SK-N-MC (cell line): ENCODE data around the gene DLGAP5.

ENCODE experiments used
- DNase-seq: peaks from one replicate; pipeline ENCODE4 v3.0.0-alpha.2; 2011; ENCODE audit warnings: low read depth, low spot score
- H3K27ac ChIP-seq: fragments of 200-600 bp; sonication (generic); 2 replicates; pipeline ENCODE4 v1.5.1; 2016; ENCODE audit warnings: mixed run types
- H3K36me3 ChIP-seq: fragments of 200-600 bp; sonication (generic); 2 replicates; pipeline ENCODE4 v1.6.1; 2017; ENCODE audit warnings: antibody characterized with exemption, low read length, mixed read lengths; ENCODE audit not compliant: insufficient read depth
- H3K4me3 ChIP-seq: fragments of 200-600 bp; sonication (generic); 2 replicates; pipeline ENCODE4 v1.5.1; 2016
- H3K9ac ChIP-seq: fragments of 200-600 bp; sonication (generic); 2 replicates; pipeline ENCODE4 v1.8.0; 2017; ENCODE audit warnings: mixed run types, mixed read lengths; ENCODE audit not compliant: insufficient read length
- H3K9me3 ChIP-seq: fragments of 200-600 bp; sonication (generic); 2 replicates; pipeline ENCODE4 v1.6.1; 2017; ENCODE audit warnings: low read depth, mild to moderate bottlenecking, antibody characterized with exemption, low read length, moderate library complexity, mixed read lengths
- EZH2 ChIP-seq: fragments of 200-600 bp; sonication (generic); IDR thresholded peaks from one replicate; pipeline ENCODE4 v1.6.1; 2017; ENCODE audit warnings: antibody characterized with exemption
- FOXP2 ChIP-seq: optimal IDR thresholded peaks from 2 replicates; pipeline ENCODE3; 2011; ENCODE audit warnings: mild to moderate bottlenecking, moderate library complexity; ENCODE audit not compliant: insufficient read depth; ENCODE audit errors: extremely low read length, control extremely low read depth
- POLR2AphosphoS5 ChIP-seq: IDR thresholded peaks from 2 replicates; pipeline ENCODE4 v1.6.1; 2012; ENCODE audit warnings: mild to moderate bottlenecking, low read depth, low read length, borderline replicate concordance

DLGAP5 gene

DNA sequence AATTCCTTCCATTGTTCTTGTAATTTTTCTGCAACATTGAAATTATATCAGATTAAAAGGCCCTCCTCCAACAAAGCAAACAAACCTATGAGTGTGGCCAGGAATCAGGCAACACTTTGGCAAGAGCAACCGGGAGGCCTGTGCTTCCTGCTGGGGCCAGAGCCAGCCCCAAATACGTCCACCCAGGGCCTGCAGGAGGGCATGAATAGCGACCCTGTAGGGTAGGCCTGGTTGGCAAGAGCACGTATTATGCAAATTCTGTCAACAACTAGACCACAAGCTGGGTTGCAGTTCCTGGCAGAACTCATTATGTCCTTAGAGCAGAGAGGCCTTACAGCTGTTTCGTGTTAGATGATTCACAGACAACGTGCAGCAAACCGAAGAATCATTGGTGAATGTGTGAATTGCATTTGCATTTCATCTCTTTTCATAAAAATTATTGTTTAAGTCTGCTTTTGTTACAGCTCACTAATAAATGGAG lies 89.2 kb downstream of the DLGAP5 start:
- H3K27ac ChIP-seq = peak overlapping the region; percentile 99
- TF ChIP-seq POLR2AphosphoS5 (peak; percentile 76), FOXP2 (peak; percentile 99), EZH2 (no peak)
- H3K9me3 ChIP-seq = no peaks in the 10 kb centered on the region
- no peaks in the 10 kb centered on the region for H3K36me3 ChIP-seq
- peak; percentile 95 for DNase-seq
- peak overlapping the region; percentile 68 for H3K9ac ChIP-seq
- peak overlapping the region; percentile 63 for H3K4me3 ChIP-seq

GRCh38 chr14:55101698-55102097 lies 89.7 kb downstream of the DLGAP5 start:
- Histone ChIP-seq H3K4me3 (peak overlapping the region; percentile 63), H3K36me3 (no peaks in the 10 kb centered on the region), H3K9ac (peak overlapping the region; percentile 34), H3K27ac (peak overlapping the region; percentile 99), H3K9me3 (no peaks in the 10 kb centered on the region)
- DNase-seq = no peak
- TF ChIP-seq POLR2AphosphoS5 = no peak
- no peak for TF ChIP-seq FOXP2
- TF ChIP-seq EZH2 = no peak

DNA sequence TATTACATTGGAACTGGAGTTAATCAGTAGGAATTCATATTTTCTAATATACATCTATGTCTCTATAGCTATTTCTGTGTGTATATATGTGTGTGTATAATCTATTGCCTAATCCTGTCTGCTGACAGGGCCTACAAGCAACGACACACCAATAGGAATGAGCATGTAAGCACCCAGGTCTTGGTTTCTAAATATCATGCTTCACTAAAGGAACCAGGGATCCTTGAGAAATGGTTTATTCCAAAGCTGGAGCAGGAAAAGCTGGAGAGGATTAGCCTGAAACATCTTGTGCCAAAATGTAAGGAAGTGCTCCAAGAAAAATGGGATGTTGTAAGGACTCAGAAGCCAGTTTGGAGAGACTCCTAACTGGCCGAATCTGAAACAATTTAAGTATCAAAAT lies 91.6 kb downstream of the DLGAP5 start:
- H3K9ac ChIP-seq = no peak overlapping the region
- DNase-seq = no peak
- TF ChIP-seq POLR2AphosphoS5 = no peak
- no peak for TF ChIP-seq EZH2
- TF ChIP-seq FOXP2 = no peak
- no peaks in the 10 kb centered on the region for H3K36me3 ChIP-seq
- no peaks in the 10 kb centered on the region for H3K9me3 ChIP-seq
- no peak overlapping the region for H3K4me3 ChIP-seq
- peak overlapping the region; percentile 82 for H3K27ac ChIP-seq

DNA sequence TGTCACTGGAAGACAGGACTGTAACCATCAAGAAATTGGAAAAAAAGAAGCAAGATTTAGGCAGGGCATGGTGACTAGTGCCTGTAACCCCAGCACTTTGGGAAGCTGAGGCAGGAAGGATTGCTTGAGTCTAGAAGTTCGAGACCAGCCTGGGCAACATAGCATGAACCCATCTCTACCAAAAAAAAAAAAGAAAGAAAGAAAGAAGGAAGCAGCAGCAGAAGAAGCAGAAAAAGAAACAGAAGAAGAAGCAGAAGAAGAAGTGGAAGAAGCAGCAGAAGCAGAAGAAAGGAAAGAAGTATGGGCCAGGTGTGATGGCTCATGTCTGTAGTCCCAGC lies 92.9 kb downstream of the DLGAP5 start:
- Histone ChIP-seq H3K9me3 (no peaks in the 10 kb centered on the region), H3K27ac (peak overlapping the region; percentile 73), H3K4me3 (no peak overlapping the region), H3K9ac (no peak overlapping the region), H3K36me3 (no peaks in the 10 kb centered on the region)
- DNase-seq = no peak
- no peak for TF ChIP-seq POLR2AphosphoS5
- no peak for TF ChIP-seq FOXP2
- TF ChIP-seq EZH2 = no peak
